Ishikawa (cell line): Measurements from ENCODE around the gene TXNDC16.

Experiments
- CEBPB ChIP-seq: IDR thresholded peaks from 2 replicates; pipeline ENCODE4 v1.6.1; 2012
- CREB1 ChIP-seq: IDR thresholded peaks from 2 replicates; pipeline ENCODE4 v1.6.1; 2012; ENCODE audit warnings: low read depth
- EGR1 ChIP-seq: IDR thresholded peaks from 2 replicates; pipeline ENCODE4 v1.6.1; 2012
- EP300 ChIP-seq: IDR thresholded peaks from 2 replicates; pipeline ENCODE4 v1.6.1; 2012; ENCODE audit warnings: borderline replicate concordance
- FOXM1 ChIP-seq: IDR thresholded peaks from 2 replicates; pipeline ENCODE4 v1.6.1; 2012; ENCODE audit warnings: low read depth, borderline replicate concordance
- MAX ChIP-seq: IDR thresholded peaks from 2 replicates; pipeline ENCODE4 v1.6.1; 2012
- NFIC ChIP-seq: IDR thresholded peaks from 2 replicates; pipeline ENCODE4 v1.6.1; 2012
- RAD21 ChIP-seq: IDR thresholded peaks from 2 replicates; pipeline ENCODE4 v1.6.1; 2012; ENCODE audit warnings: low read depth
- REST ChIP-seq: IDR thresholded peaks from 2 replicates; pipeline ENCODE4 v1.6.1; 2012; ENCODE audit warnings: low read depth, mild to moderate bottlenecking
- TAF1 ChIP-seq: IDR thresholded peaks from 2 replicates; pipeline ENCODE4 v1.6.1; 2012; ENCODE audit warnings: low read depth, mild to moderate bottlenecking
- TCF12 ChIP-seq: IDR thresholded peaks from 2 replicates; pipeline ENCODE4 v1.6.1; 2012; ENCODE audit warnings: low read depth
- TEAD4 ChIP-seq: IDR thresholded peaks from 2 replicates; pipeline ENCODE4 v1.6.1; 2012
- USF1 ChIP-seq: IDR thresholded peaks from 2 replicates; pipeline ENCODE4 v1.6.1; 2012
- YY1 ChIP-seq: IDR thresholded peaks from 2 replicates; pipeline ENCODE4 v1.6.1; 2012; ENCODE audit warnings: low read depth
- ZBTB7A ChIP-seq: IDR thresholded peaks from 2 replicates; pipeline ENCODE4 v1.6.1; 2012; ENCODE audit warnings: low read depth

TXNDC16 gene

GRCh38 chr14:52590318-52590717 is 38.0 kb upstream of the TXNDC16 start:
- TF ChIP-seq EGR1 (no peak), USF1 (no peak), CREB1 (no peak), TCF12 (no peak), MAX (no peak)

GRCh38 chr14:52589646-52590045 is 37.3 kb upstream of the TXNDC16 start:
- TF ChIP-seq YY1, result no peak
- no peak for TF ChIP-seq FOXM1
- no peak for TF ChIP-seq TCF12
- TF ChIP-seq RAD21, result no peak
- no peak for TF ChIP-seq NFIC
- TF ChIP-seq TAF1, result no peak
- no peak for TF ChIP-seq EP300
- no peak for TF ChIP-seq REST
- no peak for TF ChIP-seq ZBTB7A
- no peak for TF ChIP-seq TEAD4
- TF ChIP-seq CEBPB, result no peak
- TF ChIP-seq MAX, result no peak
- no peak for TF ChIP-seq USF1
- no peak for TF ChIP-seq CREB1
- no peak for TF ChIP-seq EGR1

- no peak for TF ChIP-seq MAX
- no peak for TF ChIP-seq NFIC
- TF ChIP-seq EP300, result no peak
- TF ChIP-seq YY1, result no peak
- no peak for TF ChIP-seq CEBPB
- TF ChIP-seq TCF12, result no peak
- no peak for TF ChIP-seq CREB1
- no peak for TF ChIP-seq TEAD4
- no peak for TF ChIP-seq EGR1
- no peak for TF ChIP-seq FOXM1
- TF ChIP-seq TAF1, result no peak
- no peak for TF ChIP-seq ZBTB7A
- TF ChIP-seq REST, result no peak
Measured at GRCh38 chr14:52583544-52583943, 31.2 kb upstream of the TXNDC16 start.

GRCh38 chr14:52575858-52576257 is 23.6 kb upstream of the TXNDC16 start:
- TF ChIP-seq YY1 (no peak), TAF1 (no peak), CREB1 (no peak), REST (no peak), ZBTB7A (no peak), EGR1 (no peak), TEAD4 (no peak), NFIC (no peak)

- TF ChIP-seq YY1, result no peak
- TF ChIP-seq TAF1, result no peak
- no peak for TF ChIP-seq RAD21
- no peak for TF ChIP-seq USF1
- no peak for TF ChIP-seq TCF12
- no peak for TF ChIP-seq CREB1
- TF ChIP-seq EGR1, result no peak
- TF ChIP-seq REST, result no peak
Measured at GRCh38 chr14:52563120-52563519, 10.8 kb upstream of the TXNDC16 start.
